ENCODE results near the gene ATP6AP1. TPM values are rescaled to one million over a fixed set of nuclear protein-coding genes. Genes with fewer than 3 reads are reported as not detected.
A peak's percentile ranks its signal among the peaks of the same experiment; 100 is the strongest.

ATP6AP1 gene
- total and polyA plus RNA-seq, 2 of the 13 experiments (the other 11 are each of a cell fraction or from before 2014, with no cell fraction given): 56.7 to 110 TPM

DNA sequence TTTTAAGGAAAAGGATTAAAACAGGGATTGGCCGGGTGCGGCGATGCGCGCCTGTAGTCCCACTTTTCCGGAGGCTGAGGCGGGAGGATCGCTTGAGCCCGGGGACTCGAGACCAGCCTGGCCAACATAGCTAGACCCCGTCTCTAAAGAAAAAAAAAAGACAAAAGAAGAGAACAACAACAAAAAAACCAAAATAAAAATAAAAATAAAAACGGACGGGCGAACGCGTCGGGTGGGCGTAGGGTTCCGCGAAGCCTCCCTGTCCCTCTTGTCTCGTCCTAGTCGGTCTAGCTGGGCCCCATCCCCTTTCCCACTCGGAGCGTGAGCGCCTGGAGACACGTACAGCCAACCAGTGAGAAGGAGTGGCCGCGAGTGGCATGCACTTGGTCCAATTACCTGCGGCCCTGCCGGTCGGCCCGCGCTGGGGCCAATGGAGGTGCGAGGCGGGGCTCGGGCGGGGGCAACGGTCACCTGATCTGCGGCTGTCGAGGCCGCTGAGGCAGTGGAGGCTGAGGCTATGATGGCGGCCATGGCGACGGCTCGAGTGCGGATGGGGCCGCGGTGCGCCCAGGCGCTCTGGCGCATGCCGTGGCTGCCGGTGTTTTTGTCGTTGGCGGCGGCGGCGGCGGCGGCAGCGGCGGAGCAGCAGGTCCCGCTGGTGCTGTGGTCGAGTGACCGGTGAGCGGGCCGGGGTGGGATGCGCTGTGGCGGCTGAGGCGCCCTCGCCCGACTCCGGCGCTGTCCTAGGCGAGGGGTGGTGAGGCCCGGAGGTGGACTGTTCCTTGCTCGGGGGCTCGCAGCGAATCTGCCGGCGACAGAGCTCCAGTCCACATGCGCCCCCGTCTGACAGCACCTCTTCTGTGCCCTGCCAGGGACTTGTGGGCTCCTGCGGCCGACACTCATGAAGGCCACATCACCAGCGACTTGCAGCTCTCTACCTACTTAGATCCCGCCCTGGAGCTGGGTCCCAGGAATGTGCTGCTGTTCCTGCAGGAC, at the start of gene ATP6AP1 (continued):
- TF ChIP-seq, protein P1, sequence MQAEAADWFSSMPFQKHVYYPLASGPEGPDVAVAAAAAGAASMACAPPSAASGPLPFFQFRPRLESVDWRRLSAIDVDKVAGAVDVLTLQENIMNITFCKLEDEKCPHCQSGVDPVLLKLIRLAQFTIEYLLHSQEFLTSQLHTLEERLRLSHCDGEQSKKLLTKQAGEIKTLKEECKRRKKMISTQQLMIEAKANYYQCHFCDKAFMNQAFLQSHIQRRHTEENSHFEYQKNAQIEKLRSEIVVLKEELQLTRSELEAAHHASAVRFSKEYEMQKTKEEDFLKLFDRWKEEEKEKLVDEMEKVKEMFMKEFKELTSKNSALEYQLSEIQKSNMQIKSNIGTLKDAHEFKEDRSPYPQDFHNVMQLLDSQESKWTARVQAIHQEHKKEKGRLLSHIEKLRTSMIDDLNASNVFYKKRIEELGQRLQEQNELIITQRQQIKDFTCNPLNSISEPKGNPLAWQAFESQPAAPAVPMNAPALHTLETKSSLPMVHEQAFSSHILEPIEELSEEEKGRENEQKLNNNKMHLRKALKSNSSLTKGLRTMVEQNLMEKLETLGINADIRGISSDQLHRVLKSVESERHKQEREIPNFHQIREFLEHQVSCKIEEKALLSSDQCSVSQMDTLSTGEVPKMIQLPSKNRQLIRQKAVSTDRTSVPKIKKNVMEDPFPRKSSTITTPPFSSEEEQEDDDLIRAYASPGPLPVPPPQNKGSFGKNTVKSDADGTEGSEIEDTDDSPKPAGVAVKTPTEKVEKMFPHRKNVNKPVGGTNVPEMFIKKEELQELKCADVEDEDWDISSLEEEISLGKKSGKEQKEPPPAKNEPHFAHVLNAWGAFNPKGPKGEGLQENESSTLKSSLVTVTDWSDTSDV (CRISPR knock-in tag; IDR thresholded peaks at IDR 0.05): no peak
- TF ChIP-seq ZNF878 (CRISPR knock-in tag; IDR thresholded peaks at IDR 0.05) (no peak), HNRNPUL1 (IDR thresholded peaks at IDR 0.05; ENCODE audit: low read depth, low read length) (no peak), ZNF263 (CRISPR knock-in tag; IDR thresholded peaks at IDR 0.05) (no peak), ZNF256 (CRISPR knock-in tag; conservative IDR thresholded peaks at IDR 0.05) (no peak), SP1 (IDR thresholded peaks at IDR 0.05) (no peak), SP1 (CRISPR knock-in tag; IDR thresholded peaks at IDR 0.05) (peak; percentile 61), ZNF558 (CRISPR knock-in tag; IDR thresholded peaks at IDR 0.05; ENCODE audit: borderline replicate concordance) (no peak; the same call in 1 of the 2 replicates), BRCA1 (CRISPR knock-in tag; IDR thresholded peaks at IDR 0.05) (no peak), HBP1 (CRISPR knock-in tag; IDR thresholded peaks at IDR 0.05; ENCODE audit: low read depth) (no peak), ZNF720 (CRISPR knock-in tag; IDR thresholded peaks at IDR 0.05) (no peak), ZFP82 (CRISPR knock-in tag; IDR thresholded peaks at IDR 0.05; ENCODE audit: borderline replicate concordance) (no peak; the same call in 1 of the 2 replicates), PAF1 (CRISPR knock-in tag; IDR thresholded peaks at IDR 0.05) (no peak), LCORL (IDR thresholded peaks at IDR 0.05) (no peak), LCORL (CRISPR knock-in tag; IDR thresholded peaks at IDR 0.05) (no peak)
- TF ChIP-seq, protein P2, sequence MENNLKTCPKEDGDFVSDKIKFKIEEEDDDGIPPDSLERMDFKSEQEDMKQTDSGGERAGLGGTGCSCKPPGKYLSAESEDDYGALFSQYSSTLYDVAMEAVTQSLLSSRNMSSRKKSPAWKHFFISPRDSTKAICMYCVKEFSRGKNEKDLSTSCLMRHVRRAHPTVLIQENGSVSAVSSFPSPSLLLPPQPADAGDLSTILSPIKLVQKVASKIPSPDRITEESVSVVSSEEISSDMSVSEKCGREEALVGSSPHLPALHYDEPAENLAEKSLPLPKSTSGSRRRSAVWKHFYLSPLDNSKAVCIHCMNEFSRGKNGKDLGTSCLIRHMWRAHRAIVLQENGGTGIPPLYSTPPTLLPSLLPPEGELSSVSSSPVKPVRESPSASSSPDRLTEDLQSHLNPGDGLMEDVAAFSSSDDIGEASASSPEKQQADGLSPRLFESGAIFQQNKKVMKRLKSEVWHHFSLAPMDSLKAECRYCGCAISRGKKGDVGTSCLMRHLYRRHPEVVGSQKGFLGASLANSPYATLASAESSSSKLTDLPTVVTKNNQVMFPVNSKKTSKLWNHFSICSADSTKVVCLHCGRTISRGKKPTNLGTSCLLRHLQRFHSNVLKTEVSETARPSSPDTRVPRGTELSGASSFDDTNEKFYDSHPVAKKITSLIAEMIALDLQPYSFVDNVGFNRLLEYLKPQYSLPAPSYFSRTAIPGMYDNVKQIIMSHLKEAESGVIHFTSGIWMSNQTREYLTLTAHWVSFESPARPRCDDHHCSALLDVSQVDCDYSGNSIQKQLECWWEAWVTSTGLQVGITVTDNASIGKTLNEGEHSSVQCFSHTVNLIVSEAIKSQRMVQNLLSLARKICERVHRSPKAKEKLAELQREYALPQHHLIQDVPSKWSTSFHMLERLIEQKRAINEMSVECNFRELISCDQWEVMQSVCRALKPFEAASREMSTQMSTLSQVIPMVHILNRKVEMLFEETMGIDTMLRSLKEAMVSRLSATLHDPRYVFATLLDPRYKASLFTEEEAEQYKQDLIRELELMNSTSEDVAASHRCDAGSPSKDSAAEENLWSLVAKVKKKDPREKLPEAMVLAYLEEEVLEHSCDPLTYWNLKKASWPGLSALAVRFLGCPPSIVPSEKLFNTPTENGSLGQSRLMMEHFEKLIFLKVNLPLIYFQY (CRISPR knock-in tag; IDR thresholded peaks at IDR 0.05; ENCODE audit: borderline replicate concordance): no peak
- TF ChIP-seq, protein P3, sequence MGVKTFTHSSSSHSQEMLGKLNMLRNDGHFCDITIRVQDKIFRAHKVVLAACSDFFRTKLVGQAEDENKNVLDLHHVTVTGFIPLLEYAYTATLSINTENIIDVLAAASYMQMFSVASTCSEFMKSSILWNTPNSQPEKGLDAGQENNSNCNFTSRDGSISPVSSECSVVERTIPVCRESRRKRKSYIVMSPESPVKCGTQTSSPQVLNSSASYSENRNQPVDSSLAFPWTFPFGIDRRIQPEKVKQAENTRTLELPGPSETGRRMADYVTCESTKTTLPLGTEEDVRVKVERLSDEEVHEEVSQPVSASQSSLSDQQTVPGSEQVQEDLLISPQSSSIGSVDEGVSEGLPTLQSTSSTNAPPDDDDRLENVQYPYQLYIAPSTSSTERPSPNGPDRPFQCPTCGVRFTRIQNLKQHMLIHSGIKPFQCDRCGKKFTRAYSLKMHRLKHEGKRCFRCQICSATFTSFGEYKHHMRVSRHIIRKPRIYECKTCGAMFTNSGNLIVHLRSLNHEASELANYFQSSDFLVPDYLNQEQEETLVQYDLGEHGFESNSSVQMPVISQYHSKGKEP (CRISPR knock-in tag; IDR thresholded peaks at IDR 0.05): no peak
